Measurements from ENCODE around the gene SEZ6L. TPM values are rescaled to one million over a fixed set of nuclear protein-coding genes. Genes with fewer than 3 reads are reported as not detected.
A peak's percentile ranks its signal among the peaks of the same experiment; 100 is the strongest.

Gene SEZ6L
- total RNA-seq, 1 experiment from 2014 or later = 0.13 TPM

DNA sequence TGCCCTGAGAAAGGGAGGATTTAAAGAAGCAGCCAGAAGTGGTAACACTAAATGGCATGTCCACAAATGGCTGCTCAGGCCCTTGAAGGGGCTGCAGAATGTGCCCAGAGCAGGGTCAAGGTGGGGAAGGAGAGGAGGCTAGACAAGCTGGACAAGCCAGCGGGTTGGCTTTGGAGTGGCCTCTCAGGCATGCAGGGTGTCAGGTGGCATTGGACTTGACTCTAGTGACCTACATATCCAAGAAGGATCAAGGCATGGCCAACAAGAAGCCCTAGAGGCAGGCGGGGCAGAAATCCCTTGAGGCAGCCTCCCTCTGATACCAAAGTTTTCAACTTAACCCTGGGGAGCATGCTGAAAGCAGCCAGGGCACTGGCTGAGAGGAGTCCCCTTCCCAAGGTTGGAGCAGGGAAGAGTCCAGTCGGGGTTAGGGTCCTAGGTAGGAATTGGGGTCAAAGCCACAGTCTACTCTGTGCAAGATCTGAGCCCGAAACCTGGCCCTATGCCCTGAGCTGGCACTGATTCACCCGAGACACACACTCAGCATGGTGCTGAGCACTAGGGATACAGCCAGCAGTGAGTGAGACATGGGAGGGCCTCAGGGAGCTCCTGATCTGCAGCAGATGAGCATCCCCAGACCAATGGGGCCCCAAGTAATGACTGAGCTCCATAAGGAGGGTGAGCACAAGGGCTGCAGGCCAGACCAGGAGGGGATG is 164.0 kb downstream of the SEZ6L start:
- TF ChIP-seq, protein P1, sequence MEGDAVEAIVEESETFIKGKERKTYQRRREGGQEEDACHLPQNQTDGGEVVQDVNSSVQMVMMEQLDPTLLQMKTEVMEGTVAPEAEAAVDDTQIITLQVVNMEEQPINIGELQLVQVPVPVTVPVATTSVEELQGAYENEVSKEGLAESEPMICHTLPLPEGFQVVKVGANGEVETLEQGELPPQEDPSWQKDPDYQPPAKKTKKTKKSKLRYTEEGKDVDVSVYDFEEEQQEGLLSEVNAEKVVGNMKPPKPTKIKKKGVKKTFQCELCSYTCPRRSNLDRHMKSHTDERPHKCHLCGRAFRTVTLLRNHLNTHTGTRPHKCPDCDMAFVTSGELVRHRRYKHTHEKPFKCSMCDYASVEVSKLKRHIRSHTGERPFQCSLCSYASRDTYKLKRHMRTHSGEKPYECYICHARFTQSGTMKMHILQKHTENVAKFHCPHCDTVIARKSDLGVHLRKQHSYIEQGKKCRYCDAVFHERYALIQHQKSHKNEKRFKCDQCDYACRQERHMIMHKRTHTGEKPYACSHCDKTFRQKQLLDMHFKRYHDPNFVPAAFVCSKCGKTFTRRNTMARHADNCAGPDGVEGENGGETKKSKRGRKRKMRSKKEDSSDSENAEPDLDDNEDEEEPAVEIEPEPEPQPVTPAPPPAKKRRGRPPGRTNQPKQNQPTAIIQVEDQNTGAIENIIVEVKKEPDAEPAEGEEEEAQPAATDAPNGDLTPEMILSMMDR (conservative IDR thresholded peaks at IDR 0.05) = no peak
- no peaks in the 10 kb centered on the region for H3K4me1 ChIP-seq (ENCODE audit: insufficient read depth, low read length)
- H3K4ac ChIP-seq (ENCODE audit: low read depth, low read length) = no peak overlapping the region
- no peaks in the 10 kb centered on the region for H3K27me3 ChIP-seq (ENCODE audit: insufficient read depth, low read length)
- H3K18ac ChIP-seq (ENCODE audit: insufficient read length, low read depth, low read length) = no peak overlapping the region
- no peak overlapping the region for H3K23ac ChIP-seq (ENCODE audit: insufficient read length, low read depth, low read length)
- H3K4me1 Mint-ChIP-seq = peaks cover 0 to 2% of the 10 kb centered on the region in 2 experiments; a peak in 1 of 4 replicates
- WGBS (ENCODE audit: extremely low coverage, insufficient read length, low lambda C conversion rate) = no CpG with 5 or more reads among the region's 5 CpGs
- no peak overlapping the region for H4K91ac ChIP-seq (ENCODE audit: insufficient read length, low read depth, low read length)
- H4K20me1 ChIP-seq (ENCODE audit: control insufficient read depth, insufficient read depth, insufficient read length) = no peaks in the 10 kb centered on the region
- no peak overlapping the region for H3K4me3 Mint-ChIP-seq
- H3K27ac ChIP-seq (ENCODE audit: insufficient read length, low read depth, low read length) = no peak overlapping the region
- no peaks in the 10 kb centered on the region for H3K36me3 Mint-ChIP-seq (ENCODE audit: insufficient read depth in 1 of 3, low read depth in 3 of 3)
- no peak overlapping the region for H2BK20ac ChIP-seq (ENCODE audit: low read depth, low read length, poor library complexity, severe bottlenecking)
- DNase-seq = no peak
- H3K79me1 ChIP-seq (ENCODE audit: insufficient read depth, low read depth, low read length, poor library complexity, severe bottlenecking) = no peaks in the 10 kb centered on the region
- H2BK5ac ChIP-seq (ENCODE audit: insufficient read length, low read length) = no peak overlapping the region
- no peak overlapping the region for H3T11ph ChIP-seq (ENCODE audit: low read length)
- H3K27me3 Mint-ChIP-seq (ENCODE audit: low read depth) = peaks cover 60% of the 10 kb centered on the region
- H2BK120ac ChIP-seq (ENCODE audit: low read depth, low read length, poor library complexity, severe bottlenecking) = no peak overlapping the region
- no peaks in the 10 kb centered on the region for H3K23me2 ChIP-seq (ENCODE audit: insufficient read length, low read depth, low read length, poor library complexity, severe bottlenecking)
- H3K56ac ChIP-seq (ENCODE audit: insufficient read length, low read depth, low read length) = no peak overlapping the region
- no peaks in the 10 kb centered on the region for H3K9me3 Mint-ChIP-seq
- H4K5ac ChIP-seq (ENCODE audit: insufficient read length, low read depth, low read length) = no peak overlapping the region
- no peak overlapping the region for H3K14ac ChIP-seq (ENCODE audit: insufficient read depth, low read length)
- H4K8ac ChIP-seq (replicated peaks; ENCODE audit: insufficient read length, low read depth, low read length) = no peak overlapping the region
- no peak overlapping the region for H3K4me2 ChIP-seq (ENCODE audit: insufficient read depth, insufficient read length, low read length)
- H3K9ac ChIP-seq (ENCODE audit: extremely low read depth, insufficient read length, low read length) = no peak overlapping the region
- H3K27ac Mint-ChIP-seq = peak overlapping the region in 1 of 3 experiments; percentile 20; a peak in 1 of 7 replicates
- H3K9me3 ChIP-seq (ENCODE audit: control insufficient read depth, low read depth, low read length) = no peaks in the 10 kb centered on the region
- H2AK5ac ChIP-seq (ENCODE audit: insufficient read length, low read length) = no peak overlapping the region
- H2BK12ac ChIP-seq (ENCODE audit: insufficient read length, low read depth, low read length) = no peak overlapping the region
- no peak overlapping the region for H2BK15ac ChIP-seq (ENCODE audit: low read depth, low read length)
- no peak overlapping the region for H2AFZ ChIP-seq (ENCODE audit: low read length)
- H3K79me2 ChIP-seq (ENCODE audit: insufficient read depth, low read length) = no peaks in the 10 kb centered on the region
